ENCODE results near the gene ZGRF1. TPM values are rescaled to one million over a fixed set of nuclear protein-coding genes. Genes with fewer than 3 reads are reported as not detected.
"Not testable (repeated sequence)": the region's sequence is repeated elsewhere in the genome, so short reads cannot be mapped to it uniquely, and the experiment has no call there.

The ZGRF1 gene
- total RNA-seq, 1 experiment from 2014 or later, result 21.4 TPM

GRCh38 chr4:112664611-112665010, 27.9 kb upstream of the ZGRF1 start:
- no peaks in the 10 kb centered on the region for H3K4me1 ChIP-seq (ENCODE audit: control insufficient read depth in 1 of 2, insufficient read depth in 2 of 2, low read length in 2 of 2)
- no peaks in the 10 kb centered on the region for H3K27me3 ChIP-seq (ENCODE audit: insufficient read depth, low read length)
- POLR2A ChIA-PET, result no interaction called here
- H3K9me2 ChIP-seq (ENCODE audit: insufficient read depth), result no peaks in the 10 kb centered on the region
- intact Hi-C loops (cut with micrococcal nuclease), result no loop called here
- no peaks in the 10 kb centered on the region for H4K20me1 ChIP-seq (ENCODE audit: insufficient read depth)
- CTCF ChIA-PET, result no interaction called here
- no peak overlapping the region for H3K4me3 ChIP-seq (replicated peaks in 1 of 2; ENCODE audit: low read depth in 1 of 2, low read length in 2 of 2)
- no peak for TF ChIP-seq POLR2AphosphoS5 (IDR thresholded peaks at IDR 0.05; ENCODE audit: low read depth, low read length)
- no peak for TF ChIP-seq JUND (IDR thresholded peaks at IDR 0.05)
- no peak for TF ChIP-seq SRF (IDR thresholded peaks at IDR 0.05; ENCODE audit: low read depth)
- no peak for TF ChIP-seq POLR2A (IDR thresholded peaks at IDR 0.05; ENCODE audit: borderline replicate concordance, extremely low read depth, insufficient read depth, insufficient read length)
- no peak for TF ChIP-seq ZNF274 (IDR thresholded peaks at IDR 0.05; ENCODE audit: low read depth, low read length)
- TF ChIP-seq ATF3 (IDR thresholded peaks at IDR 0.05), result no peak
- no peak for TF ChIP-seq TCF7L2 (IDR thresholded peaks at IDR 0.05; ENCODE audit: borderline replicate concordance, extremely low read depth, insufficient read depth, insufficient read length)
- no peak for TF ChIP-seq FOSL1 (IDR thresholded peaks at IDR 0.05; ENCODE audit: low read depth)
- no peak for TF ChIP-seq REST (IDR thresholded peaks at IDR 0.05; ENCODE audit: low read depth)
- TF ChIP-seq EZH2phosphoT487 (IDR thresholded peaks at IDR 0.05; ENCODE audit: borderline replicate concordance), result no peak
- TF ChIP-seq SP1 (IDR thresholded peaks at IDR 0.05; ENCODE audit: low read depth), result no peak
- TF ChIP-seq CTCF (IDR thresholded peaks at IDR 0.05 in 2 of 3, conservative IDR thresholded peaks at IDR 0.05 in 1 of 3; ENCODE audit: borderline replicate concordance in 1 of 3, insufficient read depth in 1 of 3, low read depth in 2 of 3, low read length in 2 of 3), result no peak
- TF ChIP-seq EZH2 (IDR thresholded peaks at IDR 0.05), result no peak
- no peak for TF ChIP-seq ZFX (IDR thresholded peaks at IDR 0.05)
- no peak for TF ChIP-seq SIN3A (IDR thresholded peaks at IDR 0.05; ENCODE audit: low read depth)
- TF ChIP-seq RAD21 (IDR thresholded peaks at IDR 0.05; ENCODE audit: low read depth), result no peak
- TF ChIP-seq CEBPB (IDR thresholded peaks at IDR 0.05; ENCODE audit: low read depth), result no peak
- BruUV-seq (replicated peaks), result no TSS peak
- no peak overlapping the region for H3K9ac ChIP-seq (ENCODE audit: low read length)
- RAD21 ChIA-PET (ENCODE audit: low non-redundant PET in 1 of 2, low total read pairs in 2 of 2, uncharacterized antibody in 2 of 2, unreplicated experiment in 2 of 2), result no interaction called here
- no peak overlapping the region for H2AFZ ChIP-seq (ENCODE audit: low read depth, low read length, poor library complexity, severe bottlenecking)
- H3K4me2 ChIP-seq (ENCODE audit: low read length), result no peak overlapping the region
- no peaks in the 10 kb centered on the region for H3K36me3 ChIP-seq (ENCODE audit: control insufficient read depth in 1 of 2, insufficient read depth in 2 of 2, low read length in 2 of 2)
- DNase-seq (ENCODE audit: low read depth, low spot score) (no peak), ATAC-seq (no peak)
- no peak overlapping the region for H3K27ac ChIP-seq (ENCODE audit: low read depth, low read length)
- no peaks in the 10 kb centered on the region for H3K9me3 ChIP-seq (ENCODE audit: control insufficient read depth in 1 of 2, insufficient read depth in 1 of 2, low read depth in 1 of 2, low read length in 2 of 2)
- no peaks in the 10 kb centered on the region for H3K79me2 ChIP-seq (ENCODE audit: insufficient read depth, low read length)

DNA sequence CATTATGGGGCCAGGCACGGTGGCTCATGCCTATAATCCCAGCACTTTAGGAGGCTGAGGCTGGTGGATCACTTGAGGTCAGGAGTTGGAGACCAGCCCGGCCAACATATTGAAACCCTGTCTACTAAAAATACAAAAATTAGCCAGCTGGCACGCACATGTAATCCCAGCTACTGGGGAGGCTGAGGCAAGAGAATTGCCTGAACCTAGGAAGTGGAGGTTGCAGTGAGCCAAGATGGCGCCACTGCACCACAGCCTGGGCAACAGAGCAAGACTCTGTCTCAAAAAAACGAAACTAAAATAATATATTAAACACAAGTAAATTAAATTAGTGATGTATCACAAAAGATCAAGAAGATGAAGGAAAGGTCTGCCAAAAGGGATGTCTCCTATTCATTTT, 19.4 kb upstream of the ZGRF1 start:
- POLR2A ChIA-PET; intact Hi-C loops (cut with micrococcal nuclease); H3K9ac ChIP-seq (ENCODE audit: low read length); H2AFZ ChIP-seq (ENCODE audit: low read depth, low read length, poor library complexity, severe bottlenecking); H3K27me3 ChIP-seq (ENCODE audit: insufficient read depth, low read length); H4K20me1 ChIP-seq (ENCODE audit: insufficient read depth); H3K27ac ChIP-seq (ENCODE audit: low read depth, low read length); RAD21 ChIA-PET (ENCODE audit: low non-redundant PET in 1 of 2, low total read pairs in 2 of 2, uncharacterized antibody in 2 of 2, unreplicated experiment in 2 of 2); H3K9me3 ChIP-seq (ENCODE audit: control insufficient read depth in 1 of 2, insufficient read depth in 1 of 2, low read depth in 1 of 2, low read length in 2 of 2); H3K4me1 ChIP-seq (ENCODE audit: control insufficient read depth in 1 of 2, insufficient read depth in 2 of 2, low read length in 2 of 2); H3K9me2 ChIP-seq (ENCODE audit: insufficient read depth); BruUV-seq (replicated peaks); CTCF ChIA-PET; ATAC-seq; H3K4me2 ChIP-seq (ENCODE audit: low read length); H3K79me2 ChIP-seq (ENCODE audit: insufficient read depth, low read length); H3K4me3 ChIP-seq (replicated peaks in 1 of 2; ENCODE audit: low read depth in 1 of 2, low read length in 2 of 2); DNase-seq (ENCODE audit: low read depth, low spot score): not testable (repeated sequence)
- H3K36me3 ChIP-seq (ENCODE audit: control insufficient read depth in 1 of 2, insufficient read depth in 2 of 2, low read length in 2 of 2), result peaks cover 15 to 23% of the 10 kb centered on the region in 2 experiments; a peak in 3 of 4 replicates

Data from HCT116 (cell line).